IMR-90 (cell line): ENCODE data around the gene TMEM61. TPM values are rescaled to one million over a fixed set of nuclear protein-coding genes. Genes with fewer than 3 reads are reported as not detected.
A peak's percentile ranks its signal among the peaks of the same experiment; 100 is the strongest.

Experiments
- ATAC-seq: fragments of 200-7000 bp; cut with Tn5 transposase; 2 replicates; pipeline ENCODE4 v1.9.1; 2020; ENCODE audit warnings: low read depth, mild to moderate bottlenecking, moderate library complexity
- BruUV-seq: library from RNA; stranded (reverse); fragments of 400-500 nt; replicated peaks from 2 replicates; lab custom pipeline; 2021; lab: Mats Ljungman, UMichigan
- CTCF ChIA-PET: fragments of 300-600 bp; formaldehyde crosslinking; extraction: SDS; loops from one replicate; lab custom pipeline; 2021; ENCODE audit warnings: antibody characterized with exemption; lab: Yijun Ruan, JAX
- POLR2A ChIA-PET: fragments of 300-600 bp; sonication (Branson Sonifier 250); formaldehyde crosslinking; loops from one replicate; lab custom pipeline; 2022; ENCODE audit warnings: antibody characterized with exemption; ENCODE audit not compliant: unreplicated experiment; lab: Charles Lee
- DNase-seq: peaks from one replicate; pipeline ENCODE4 v3.0.0; 2013
- H2AFZ ChIP-seq: replicated peaks from 2 replicates; pipeline ENCODE3; 2013; ENCODE audit warnings: low read length, mild to moderate bottlenecking; ENCODE audit not compliant: poor library complexity
- H2AK5ac ChIP-seq: 2 replicates; pipeline ENCODE4 v1.6.1; 2013; ENCODE audit warnings: low read depth, low read length, inconsistent platforms
- H2AK9ac ChIP-seq: replicated peaks from 2 replicates; pipeline ENCODE3; 2013; ENCODE audit warnings: mild to moderate bottlenecking, low read depth, low read length, moderate library complexity; ENCODE audit not compliant: poor library complexity
- H2BK120ac ChIP-seq: 2 replicates; pipeline ENCODE4 v1.6.1; 2013; ENCODE audit warnings: low read depth, low read length, inconsistent platforms
- H2BK15ac ChIP-seq: 3 replicates; pipeline ENCODE4 v1.6.1; 2013; ENCODE audit warnings: low read depth, low read length, inconsistent platforms
- H2BK20ac ChIP-seq: 2 replicates; pipeline ENCODE4 v1.6.1; 2013; ENCODE audit warnings: low read depth, mild to moderate bottlenecking, inconsistent platforms, low read length, moderate library complexity
- H2BK5ac ChIP-seq: 2 replicates; pipeline ENCODE4 v1.6.1; 2013; ENCODE audit warnings: mild to moderate bottlenecking, low read depth, low read length, inconsistent platforms; ENCODE audit not compliant: poor library complexity, severe bottlenecking
- H3K14ac ChIP-seq: replicated peaks from 2 replicates; pipeline ENCODE4 v1.6.1; 2013; ENCODE audit warnings: low read depth, low read length, inconsistent platforms
- H3K18ac ChIP-seq: 2 replicates; pipeline ENCODE4 v1.6.1; 2013; ENCODE audit warnings: low read depth, low read length, control low read depth
- H3K23ac ChIP-seq: 2 replicates; pipeline ENCODE4 v1.6.1; 2013; ENCODE audit warnings: low read depth, low read length, inconsistent platforms
- H3K27ac ChIP-seq: 2 replicates; pipeline ENCODE4 v1.5.1; 2013; ENCODE audit warnings: mild to moderate bottlenecking, control low read depth, low read length; ENCODE audit not compliant: insufficient read depth
- H3K27me3 ChIP-seq: 2 replicates; pipeline ENCODE4 v1.6.1; 2013; ENCODE audit warnings: low read length; ENCODE audit not compliant: control insufficient read depth, insufficient read depth
- H3K36me3 ChIP-seq: 2 replicates; pipeline ENCODE4 v1.6.1; 2013; ENCODE audit warnings: low read length, mixed read lengths; ENCODE audit not compliant: control insufficient read depth, insufficient read depth
- H3K4ac ChIP-seq: 2 replicates; pipeline ENCODE4 v1.6.1; 2013; ENCODE audit warnings: low read depth, low read length, inconsistent platforms
- H3K4me1 ChIP-seq: 2 replicates; pipeline ENCODE4 v1.6.1; 2013; ENCODE audit warnings: low read length, mixed read lengths; ENCODE audit not compliant: control insufficient read depth, insufficient read depth
- H3K4me2 ChIP-seq: 2 replicates; pipeline ENCODE4 v1.6.1; 2013; ENCODE audit warnings: low read depth, mild to moderate bottlenecking, control low read depth, low read length, moderate library complexity
- H3K4me3 ChIP-seq: 2 replicates; pipeline ENCODE4 v1.5.1; 2013; ENCODE audit warnings: low read depth, mild to moderate bottlenecking, control low read depth, low read length, moderate library complexity; ENCODE audit not compliant: insufficient read depth
- H3K56ac ChIP-seq: 2 replicates; pipeline ENCODE4 v1.6.1; 2013; ENCODE audit warnings: low read length, inconsistent platforms; ENCODE audit not compliant: insufficient read depth; ENCODE audit errors: extremely low read depth
- H3K79me1 ChIP-seq, 2 experiments: 2 replicates each; pipeline ENCODE4 v1.6.1; 2013; ENCODE audit warnings: low read length in 2 of 2, inconsistent platforms in 1 of 2, low read depth in 1 of 2
- H3K9ac ChIP-seq: 2 replicates; pipeline ENCODE4 v1.6.1; 2013; ENCODE audit warnings: low read depth, low read length, control low read depth
- H3K9me1 ChIP-seq: 2 replicates; pipeline ENCODE4 v1.6.1; 2013; ENCODE audit warnings: low read length, inconsistent platforms; ENCODE audit not compliant: insufficient read depth
- H3K9me3 ChIP-seq: 2 replicates; pipeline ENCODE4 v1.6.1; 2013; ENCODE audit warnings: low read length; ENCODE audit not compliant: control insufficient read depth, insufficient read depth
- H4K20me1 ChIP-seq: 2 replicates; pipeline ENCODE4 v1.6.1; 2013; ENCODE audit warnings: low read length, inconsistent platforms; ENCODE audit not compliant: insufficient read depth
- H4K5ac ChIP-seq: 2 replicates; pipeline ENCODE4 v1.6.1; 2013; ENCODE audit warnings: mild to moderate bottlenecking, low read depth, low read length, control low read depth
- H4K8ac ChIP-seq, 2 experiments: 2 replicates each; pipeline ENCODE4 v1.6.1; 2013; ENCODE audit warnings: low read depth in 2 of 2, low read length in 2 of 2, control low read depth in 1 of 2, inconsistent platforms in 1 of 2
- H4K91ac ChIP-seq: 2 replicates; pipeline ENCODE4 v1.6.1; 2013; ENCODE audit warnings: low read depth, low read length, inconsistent platforms; ENCODE audit not compliant: insufficient read depth
- BHLHE40 ChIP-seq: fragments of 150-350 bp; IDR thresholded peaks from 2 replicates; pipeline ENCODE4 v1.6.1; 2016; ENCODE audit warnings: mild to moderate bottlenecking, low read depth, low read length
- CEBPB ChIP-seq: IDR thresholded peaks from 2 replicates; pipeline ENCODE4 v1.6.1; 2012; ENCODE audit warnings: low read depth, low read length, improper control_type of control experiment
- CHD1 ChIP-seq: IDR thresholded peaks from 2 replicates; pipeline ENCODE4 v1.6.1; 2012; ENCODE audit warnings: low read depth, low read length, improper control_type of control experiment
- MAFK ChIP-seq: IDR thresholded peaks from 2 replicates; pipeline ENCODE4 v1.6.1; 2012; ENCODE audit warnings: low read depth, low read length, improper control_type of control experiment
- MAZ ChIP-seq: IDR thresholded peaks from 2 replicates; pipeline ENCODE4 v1.6.1; 2012; ENCODE audit warnings: low read depth, mild to moderate bottlenecking, low read length, improper control_type of control experiment, moderate library complexity, borderline replicate concordance
- MXI1 ChIP-seq: IDR thresholded peaks from 2 replicates; pipeline ENCODE4 v1.6.1; 2012; ENCODE audit warnings: low read depth, mild to moderate bottlenecking, low read length, moderate library complexity, borderline replicate concordance
- NFE2L2 ChIP-seq: fragments of 150-350 bp; IDR thresholded peaks from 2 replicates; pipeline ENCODE4 v1.6.1; 2016; ENCODE audit warnings: low read depth, mild to moderate bottlenecking, low read length
- POLR2A ChIP-seq: IDR thresholded peaks from 2 replicates; pipeline ENCODE4 v1.6.1; 2012; ENCODE audit warnings: mild to moderate bottlenecking, low read depth, low read length
- RAD21 ChIP-seq: IDR thresholded peaks from 2 replicates; pipeline ENCODE4 v1.6.1; 2012; ENCODE audit warnings: low read length, improper control_type of control experiment
- RFX5 ChIP-seq: IDR thresholded peaks from 2 replicates; pipeline ENCODE4 v1.8.0; 2012; ENCODE audit warnings: low read depth, mild to moderate bottlenecking, low read length, moderate library complexity
- SMC3 ChIP-seq: fragments of 150-350 bp; IDR thresholded peaks from 2 replicates; pipeline ENCODE4 v1.6.1; 2016; ENCODE audit warnings: low read depth, mild to moderate bottlenecking, antibody characterized with exemption, low read length, moderate library complexity
- WGBS, 2 experiments: methylation state at CpG; one replicate each; pipeline versions ENCODE4 v1.1.5 to v1.1.7; 2013; ENCODE audit warnings: missing lambda C conversion rate in 2 of 2; ENCODE audit not compliant: insufficient read length in 1 of 2; ENCODE audit errors: extremely low coverage in 2 of 2; 5-methylcytosine and 5-hydroxymethylcytosine counted together
- dilution Hi-C: fragments of 300-500 bp; cut with HindIII; formaldehyde crosslinking; loops from one replicate; pipeline ENCODE4 v1.14.3; 2018; ENCODE audit warnings: low sequenced_read_pairs; ENCODE audit not compliant: unreplicated experiment
- in situ Hi-C: fragments of 300-500 bp; cut with MboI; formaldehyde crosslinking; loops from 3 replicates; pipeline ENCODE4 v1.14.3; 2019; ENCODE audit warnings: low sequenced_read_pairs, inconsistent platforms, mixed read lengths
- intact Hi-C: fragments of 100-400 bp; cut with micrococcal nuclease; formaldehyde crosslinking; loops from 2 replicates; pipeline ENCODE4 v1.10.0; 2022
- polyA plus RNA-seq, 3 experiments: library from polyadenylated mRNA; depleted of rRNA; stranded (reverse); fragments of >200 nt; gene quantifications; 2 replicates each; pipeline ENCODE4 v1.2.3, GENCODE V29; 2012; ENCODE audit warnings: low replicate concordance in 1 of 3
- total RNA-seq: library from RNA; depleted of rRNA; stranded (reverse); fragments of >200 nt; gene quantifications from 2 replicates; pipeline ENCODE4 v1.2.3, GENCODE V29; 2012
- TF ChIP-seq, protein P1 (sequence below): conservative IDR thresholded peaks from 2 replicates; pipeline ENCODE4 v1.5.1; 2012; ENCODE audit warnings: mild to moderate bottlenecking, low read depth, low read length, improper control_type of control experiment
- TF ChIP-seq, protein P2 (sequence below): fragments of 150-350 bp; IDR thresholded peaks from 2 replicates; pipeline ENCODE4 v1.6.1; 2017; ENCODE audit warnings: mild to moderate bottlenecking, antibody characterized with exemption, low read length, low read depth

Gene TMEM61
- total and polyA plus RNA-seq, 2 of the 4 experiments (the other 2 are of a cell fraction): not detected

DNA sequence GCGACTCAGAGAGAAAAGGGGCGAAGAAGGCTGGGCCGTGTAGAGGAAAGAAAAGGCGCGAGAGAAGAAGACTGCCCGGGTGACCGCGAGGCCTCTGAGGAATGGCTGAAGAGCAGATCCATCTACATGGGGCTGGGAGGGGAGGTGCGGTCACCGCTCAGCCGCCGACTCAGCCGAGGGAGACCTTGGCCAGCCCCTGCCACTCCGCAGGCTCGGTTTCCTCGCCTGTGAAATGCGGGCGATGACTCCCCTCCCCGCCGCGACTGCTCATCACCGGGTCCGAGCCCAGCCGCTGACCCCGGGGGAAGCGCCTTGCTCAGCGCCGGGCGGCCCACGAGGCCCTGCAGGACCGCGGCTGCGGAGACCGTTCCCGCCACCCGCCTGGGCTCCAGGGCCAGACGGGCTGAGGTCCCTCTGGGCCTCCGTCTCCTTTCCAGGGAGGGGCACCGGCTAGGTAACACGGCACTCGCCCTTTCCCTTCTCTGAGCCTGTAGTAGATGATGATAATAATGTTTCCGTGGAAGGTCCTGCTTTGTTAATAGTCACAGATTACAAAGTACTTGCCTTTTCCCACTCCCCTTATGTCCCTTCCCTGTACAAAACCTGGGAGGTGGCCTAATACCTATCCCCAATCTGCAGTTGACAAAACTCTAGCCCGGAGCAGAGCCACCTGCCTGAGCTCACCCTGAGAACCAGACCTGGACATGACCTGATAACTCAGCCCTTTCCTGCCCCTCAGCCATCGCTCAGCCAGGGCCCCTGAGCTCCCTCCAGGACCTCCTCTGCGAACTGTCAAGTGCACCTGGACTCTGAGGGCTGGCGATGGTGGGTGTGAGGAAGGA is 16.7 kb downstream of the TMEM61 start (continued):
- TF ChIP-seq MAZ: no peak
- no peak for TF ChIP-seq RAD21
- no peak for TF ChIP-seq SMC3
- TF ChIP-seq POLR2A: no peak
- no peak for TF ChIP-seq BHLHE40

- Histone ChIP-seq H2BK5ac (no peak overlapping the region), H3K4me2 (no peak overlapping the region), H3K36me3 (no peaks in the 10 kb centered on the region), H3K23ac (no peak overlapping the region), H4K91ac (no peak overlapping the region), H2BK120ac (no peak overlapping the region), H3K9ac (no peak overlapping the region), H3K27ac (no peak overlapping the region), H3K79me1 (no peaks in the 10 kb centered on the region), H2AK9ac (no peak overlapping the region), H3K9me3 (no peaks in the 10 kb centered on the region), H3K56ac (no peak overlapping the region), H3K9me1 (no peaks in the 10 kb centered on the region), H3K14ac (no peak overlapping the region), H4K5ac (no peak overlapping the region), H4K20me1 (peaks cover 7% of the 10 kb centered on the region; the same call in 1 of the 2 replicates), H2BK20ac (no peak overlapping the region), H3K4ac (no peak overlapping the region), H2AK5ac (peak overlapping the region; percentile 30; the same call in 1 of the 2 replicates), H2AFZ (no peak overlapping the region), H3K4me3 (no peak overlapping the region), H3K18ac (no peak overlapping the region), H2BK15ac (no peak overlapping the region), H3K27me3 (peaks cover 80% of the 10 kb centered on the region), H4K8ac (no peak overlapping the region), H3K4me1 (no peaks in the 10 kb centered on the region)
- WGBS, 2 experiments: 37% methylated on average over 4 of the region's 6 CpGs; no CpG with 5 or more reads in 1 of the 2 experiments
- POLR2A ChIA-PET: no interaction called here
- ATAC-seq (no peak), DNase-seq (no peak)
- CTCF ChIA-PET: interaction anchor here (1.2 to 1.4 kb wide), 2 partner anchors 47 to 52 kb away, joined by 4 to 10 read pairs; no protein-coding TSS in a partner anchor
- BruUV-seq: no TSS peak
- intact Hi-C loops (loop anchor here (2.0 to 5.0 kb wide), 2 partner anchors 185 to 325 kb away; no protein-coding TSS in a partner anchor), in situ Hi-C loops (loop anchor here (5.0 kb wide), 1 partner anchor 45 kb away; no protein-coding TSS in a partner anchor), dilution Hi-C loops (no loop called here)
- no peak for TF ChIP-seq NFE2L2
- TF ChIP-seq RAD21: no peak
- no peak for TF ChIP-seq MXI1
- TF ChIP-seq CEBPB: no peak
- no peak for TF ChIP-seq MAFK
- TF ChIP-seq POLR2A: no peak
- no peak for TF ChIP-seq BHLHE40
- no peak for TF ChIP-seq MAZ
- no peak for TF ChIP-seq RFX5
- TF ChIP-seq, protein P1, sequence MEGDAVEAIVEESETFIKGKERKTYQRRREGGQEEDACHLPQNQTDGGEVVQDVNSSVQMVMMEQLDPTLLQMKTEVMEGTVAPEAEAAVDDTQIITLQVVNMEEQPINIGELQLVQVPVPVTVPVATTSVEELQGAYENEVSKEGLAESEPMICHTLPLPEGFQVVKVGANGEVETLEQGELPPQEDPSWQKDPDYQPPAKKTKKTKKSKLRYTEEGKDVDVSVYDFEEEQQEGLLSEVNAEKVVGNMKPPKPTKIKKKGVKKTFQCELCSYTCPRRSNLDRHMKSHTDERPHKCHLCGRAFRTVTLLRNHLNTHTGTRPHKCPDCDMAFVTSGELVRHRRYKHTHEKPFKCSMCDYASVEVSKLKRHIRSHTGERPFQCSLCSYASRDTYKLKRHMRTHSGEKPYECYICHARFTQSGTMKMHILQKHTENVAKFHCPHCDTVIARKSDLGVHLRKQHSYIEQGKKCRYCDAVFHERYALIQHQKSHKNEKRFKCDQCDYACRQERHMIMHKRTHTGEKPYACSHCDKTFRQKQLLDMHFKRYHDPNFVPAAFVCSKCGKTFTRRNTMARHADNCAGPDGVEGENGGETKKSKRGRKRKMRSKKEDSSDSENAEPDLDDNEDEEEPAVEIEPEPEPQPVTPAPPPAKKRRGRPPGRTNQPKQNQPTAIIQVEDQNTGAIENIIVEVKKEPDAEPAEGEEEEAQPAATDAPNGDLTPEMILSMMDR: no peak
- TF ChIP-seq, protein P2, sequence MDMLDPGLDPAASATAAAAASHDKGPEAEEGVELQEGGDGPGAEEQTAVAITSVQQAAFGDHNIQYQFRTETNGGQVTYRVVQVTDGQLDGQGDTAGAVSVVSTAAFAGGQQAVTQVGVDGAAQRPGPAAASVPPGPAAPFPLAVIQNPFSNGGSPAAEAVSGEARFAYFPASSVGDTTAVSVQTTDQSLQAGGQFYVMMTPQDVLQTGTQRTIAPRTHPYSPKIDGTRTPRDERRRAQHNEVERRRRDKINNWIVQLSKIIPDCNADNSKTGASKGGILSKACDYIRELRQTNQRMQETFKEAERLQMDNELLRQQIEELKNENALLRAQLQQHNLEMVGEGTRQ: no peak
- no peak for TF ChIP-seq CHD1
These were observed 17.2 kb downstream of the TMEM61 start for GRCh38 chr1:54997711-54997986.
